ENCODE measurements around the gene SLC4A4.

- TF ChIP-seq POLR2A (IDR thresholded peaks at IDR 0.05) (no peak), EP300 (IDR thresholded peaks at IDR 0.05) (no peak)
These were observed 36.7 kb downstream of the SLC4A4 start for GRCh38 chr4:71375494-71375893.

Data from suprapubic skin (tissue), 2 donors.